ENCODE results near the gene ITIH1.
"Not testable (repeated sequence)": the region's sequence is repeated elsewhere in the genome, so short reads cannot be mapped to it uniquely, and the experiment has no call there.

ITIH1 gene

DNA sequence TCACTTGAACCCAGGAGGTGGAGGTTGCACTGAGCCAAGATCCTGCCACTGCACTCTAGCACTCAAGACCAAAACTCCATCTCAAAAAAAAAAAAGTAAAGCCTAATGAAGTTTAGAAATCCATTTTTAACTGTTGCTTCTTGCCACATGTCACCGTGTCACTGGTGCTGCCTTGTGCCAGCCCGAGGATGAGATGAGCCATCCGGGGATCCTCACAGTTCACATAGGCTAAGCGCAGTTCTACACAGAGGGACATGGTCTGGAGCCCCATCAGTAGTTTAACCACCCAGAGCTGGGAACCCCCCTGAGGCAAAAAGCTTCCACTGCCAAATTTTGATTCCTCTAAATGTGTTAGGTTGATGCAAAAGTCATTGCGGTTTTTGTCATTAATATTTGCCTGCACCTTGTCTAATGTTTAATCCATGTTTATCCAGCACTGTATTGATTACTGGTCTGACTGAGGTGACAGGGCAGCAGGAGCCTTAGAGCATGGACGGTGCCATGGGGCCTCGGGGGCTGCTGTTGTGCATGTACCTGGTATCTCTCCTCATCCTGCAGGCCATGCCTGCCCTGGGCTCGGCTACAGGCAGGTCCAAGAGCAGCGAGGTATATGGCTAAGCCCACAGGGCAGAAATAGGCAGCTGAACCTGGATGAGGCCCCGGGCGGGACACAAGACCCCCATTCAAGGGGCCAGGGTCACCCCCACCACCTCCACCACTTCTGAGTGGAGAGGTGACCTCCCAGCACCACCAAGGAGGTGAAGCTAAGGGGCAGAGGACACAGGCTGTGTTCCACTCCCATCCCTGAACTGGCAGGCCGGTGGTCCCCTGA, at the start of gene ITIH1:
TSS of gene ITIH1 (plus strand) at position 473 of the 832 bp plus-strand sequence. CDS start at position 490, 17 bp downstream.
- in situ Hi-C loops (cut with HindIII; ENCODE audit: low sequenced_read_pairs) = no loop called here
- no peak for DNase-seq (ENCODE audit: low read depth)
- H3K4me3 ChIP-seq (ENCODE audit: low read depth, low read length) = no peak within 1 kb of the TSS
- TF ChIP-seq, protein P1, sequence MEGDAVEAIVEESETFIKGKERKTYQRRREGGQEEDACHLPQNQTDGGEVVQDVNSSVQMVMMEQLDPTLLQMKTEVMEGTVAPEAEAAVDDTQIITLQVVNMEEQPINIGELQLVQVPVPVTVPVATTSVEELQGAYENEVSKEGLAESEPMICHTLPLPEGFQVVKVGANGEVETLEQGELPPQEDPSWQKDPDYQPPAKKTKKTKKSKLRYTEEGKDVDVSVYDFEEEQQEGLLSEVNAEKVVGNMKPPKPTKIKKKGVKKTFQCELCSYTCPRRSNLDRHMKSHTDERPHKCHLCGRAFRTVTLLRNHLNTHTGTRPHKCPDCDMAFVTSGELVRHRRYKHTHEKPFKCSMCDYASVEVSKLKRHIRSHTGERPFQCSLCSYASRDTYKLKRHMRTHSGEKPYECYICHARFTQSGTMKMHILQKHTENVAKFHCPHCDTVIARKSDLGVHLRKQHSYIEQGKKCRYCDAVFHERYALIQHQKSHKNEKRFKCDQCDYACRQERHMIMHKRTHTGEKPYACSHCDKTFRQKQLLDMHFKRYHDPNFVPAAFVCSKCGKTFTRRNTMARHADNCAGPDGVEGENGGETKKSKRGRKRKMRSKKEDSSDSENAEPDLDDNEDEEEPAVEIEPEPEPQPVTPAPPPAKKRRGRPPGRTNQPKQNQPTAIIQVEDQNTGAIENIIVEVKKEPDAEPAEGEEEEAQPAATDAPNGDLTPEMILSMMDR (IDR thresholded peaks at IDR 0.05; ENCODE audit: low read depth, low read length, missing control alignments) = no peak

DNA sequence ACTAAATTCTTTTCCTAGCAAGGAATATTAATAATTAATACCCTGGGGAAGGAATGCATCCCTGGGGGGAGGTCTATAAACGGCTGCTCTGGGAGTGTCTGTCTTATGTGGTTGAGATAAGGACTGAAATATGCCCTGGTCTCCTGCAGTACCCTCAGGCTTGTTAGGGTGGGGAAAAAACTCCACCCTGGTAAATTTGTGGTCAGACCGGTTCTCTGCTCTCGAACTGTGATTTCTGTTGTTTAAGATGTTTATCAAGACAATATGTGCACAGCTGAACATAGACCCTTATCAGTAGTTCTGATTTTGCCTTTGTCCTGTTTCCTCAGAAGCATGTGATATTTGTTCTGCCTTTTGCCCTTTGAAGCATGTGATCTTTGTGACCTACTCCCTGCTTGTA, 48.6 kb upstream of the ITIH1 start:
- in situ Hi-C loops (cut with HindIII; ENCODE audit: low sequenced_read_pairs); H3K4me3 ChIP-seq (ENCODE audit: low read depth, low read length); DNase-seq (ENCODE audit: low read depth): not testable (repeated sequence)

DNA sequence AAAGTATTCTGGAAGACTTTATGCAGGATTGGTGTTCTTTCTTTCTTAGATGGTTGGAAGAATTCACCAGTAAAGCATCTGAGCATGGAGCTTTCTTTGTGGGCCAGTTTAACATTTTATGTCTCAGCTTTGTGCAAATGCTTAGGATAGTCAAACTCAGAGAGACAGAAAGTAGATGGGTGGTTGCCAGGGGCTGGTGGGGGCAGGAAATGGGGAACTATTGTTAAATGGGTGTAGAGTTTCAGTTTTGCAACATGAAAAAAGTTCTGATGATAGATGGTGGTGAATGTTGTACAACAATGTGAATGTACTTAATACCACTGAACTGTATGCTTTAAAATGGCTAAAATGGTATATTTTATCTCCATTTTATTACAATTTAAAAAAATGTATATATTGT, 46.7 kb upstream of the ITIH1 start:
- no peak for DNase-seq (ENCODE audit: low read depth)
- H3K4me3 ChIP-seq (ENCODE audit: low read depth, low read length) = no peak overlapping the region
- TF ChIP-seq, protein P1 (IDR thresholded peaks at IDR 0.05; ENCODE audit: low read depth, low read length, missing control alignments) = no peak
- in situ Hi-C loops (cut with HindIII; ENCODE audit: low sequenced_read_pairs) = no loop called here

- TF ChIP-seq, protein P1 (IDR thresholded peaks at IDR 0.05; ENCODE audit: low read depth, low read length, missing control alignments) = no peak
- no peak for DNase-seq (ENCODE audit: low read depth)
- in situ Hi-C loops (cut with HindIII; ENCODE audit: low sequenced_read_pairs) = no loop called here
- no peak overlapping the region for H3K4me3 ChIP-seq (ENCODE audit: low read depth, low read length)
Measured at GRCh38 chr3:52731590-52731989, 45.8 kb upstream of the ITIH1 start.

- DNase-seq (ENCODE audit: low read depth) = no peak
- in situ Hi-C loops (cut with HindIII; ENCODE audit: low sequenced_read_pairs) = no loop called here
- TF ChIP-seq, protein P1 (IDR thresholded peaks at IDR 0.05; ENCODE audit: low read depth, low read length, missing control alignments) = no peak
- H3K4me3 ChIP-seq (ENCODE audit: low read depth, low read length) = no peak overlapping the region
Measured at GRCh38 chr3:52733256-52733891, 44.0 kb upstream of the ITIH1 start.

DNA sequence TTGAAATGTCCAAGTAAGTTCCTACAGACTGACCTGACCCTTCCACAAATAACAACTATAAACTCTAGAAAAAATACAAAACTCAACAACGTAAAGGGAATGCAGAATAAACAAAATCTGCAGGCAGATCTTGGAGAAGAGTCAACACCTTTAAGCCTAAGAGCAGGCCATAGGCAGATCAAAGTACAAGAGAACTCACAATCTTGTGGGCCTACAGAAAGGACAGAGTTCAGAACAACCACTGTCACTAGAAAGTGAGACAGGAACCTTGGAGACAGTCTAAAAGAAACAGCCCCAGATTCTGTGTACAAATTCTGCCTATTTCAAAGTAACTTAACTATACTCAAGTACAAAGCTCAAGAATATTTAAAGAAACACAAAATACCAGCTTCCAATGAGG, 37.7 kb upstream of the ITIH1 start:
- in situ Hi-C loops (cut with HindIII; ENCODE audit: low sequenced_read_pairs) = no loop called here
- no peak overlapping the region for H3K4me3 ChIP-seq (ENCODE audit: low read depth, low read length)
- TF ChIP-seq, protein P1 (IDR thresholded peaks at IDR 0.05; ENCODE audit: low read depth, low read length, missing control alignments) = no peak
- no peak for DNase-seq (ENCODE audit: low read depth)
